Measurements from ENCODE around the gene LSAMP. TPM values are rescaled to one million over a fixed set of nuclear protein-coding genes. Genes with fewer than 3 reads are reported as not detected.
"Not testable (repeated sequence)": the region's sequence is repeated elsewhere in the genome, so short reads cannot be mapped to it uniquely, and the experiment has no call there.

LSAMP gene
- total RNA-seq, 1 donor from 2014 or later = 1.1 TPM

DNA sequence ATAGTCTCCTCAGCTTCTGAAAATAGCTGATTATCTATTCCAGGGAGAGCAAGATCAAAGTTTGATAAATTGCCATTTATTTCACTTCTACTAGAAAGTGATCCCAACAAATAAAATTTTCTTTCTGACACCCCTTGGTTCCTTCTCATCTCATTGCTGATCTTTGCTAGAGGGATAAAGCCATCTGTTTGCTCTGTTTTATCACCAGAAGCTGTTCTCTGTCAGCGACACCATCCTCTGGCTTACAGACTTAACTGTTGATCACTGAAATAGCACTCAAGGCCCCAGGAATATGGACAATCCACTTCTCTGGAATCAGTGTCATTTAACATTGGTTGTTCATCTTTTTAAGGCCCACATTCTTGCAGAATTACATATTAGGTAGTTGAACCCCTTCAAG is 219.0 kb downstream of the LSAMP start:
- DNase-seq (ENCODE audit: low spot score) = no peak
- TF ChIP-seq, protein P1, sequence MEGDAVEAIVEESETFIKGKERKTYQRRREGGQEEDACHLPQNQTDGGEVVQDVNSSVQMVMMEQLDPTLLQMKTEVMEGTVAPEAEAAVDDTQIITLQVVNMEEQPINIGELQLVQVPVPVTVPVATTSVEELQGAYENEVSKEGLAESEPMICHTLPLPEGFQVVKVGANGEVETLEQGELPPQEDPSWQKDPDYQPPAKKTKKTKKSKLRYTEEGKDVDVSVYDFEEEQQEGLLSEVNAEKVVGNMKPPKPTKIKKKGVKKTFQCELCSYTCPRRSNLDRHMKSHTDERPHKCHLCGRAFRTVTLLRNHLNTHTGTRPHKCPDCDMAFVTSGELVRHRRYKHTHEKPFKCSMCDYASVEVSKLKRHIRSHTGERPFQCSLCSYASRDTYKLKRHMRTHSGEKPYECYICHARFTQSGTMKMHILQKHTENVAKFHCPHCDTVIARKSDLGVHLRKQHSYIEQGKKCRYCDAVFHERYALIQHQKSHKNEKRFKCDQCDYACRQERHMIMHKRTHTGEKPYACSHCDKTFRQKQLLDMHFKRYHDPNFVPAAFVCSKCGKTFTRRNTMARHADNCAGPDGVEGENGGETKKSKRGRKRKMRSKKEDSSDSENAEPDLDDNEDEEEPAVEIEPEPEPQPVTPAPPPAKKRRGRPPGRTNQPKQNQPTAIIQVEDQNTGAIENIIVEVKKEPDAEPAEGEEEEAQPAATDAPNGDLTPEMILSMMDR (IDR thresholded peaks at IDR 0.05) = no peak
- Mint-ChIP-seq H3K36me3 (ENCODE audit: low read depth) (no peaks in the 10 kb centered on the region), H3K4me1 (ENCODE audit: low read depth) (peaks cover 10% of the 10 kb centered on the region), H3K9me3 (ENCODE audit: low read depth) (no peaks in the 10 kb centered on the region), H3K27me3 (ENCODE audit: low read depth) (no peaks in the 10 kb centered on the region), H3K4me3 (ENCODE audit: unreplicated experiment) (no peak overlapping the region), H3K27ac (ENCODE audit: unreplicated experiment) (no peak overlapping the region)

DNA sequence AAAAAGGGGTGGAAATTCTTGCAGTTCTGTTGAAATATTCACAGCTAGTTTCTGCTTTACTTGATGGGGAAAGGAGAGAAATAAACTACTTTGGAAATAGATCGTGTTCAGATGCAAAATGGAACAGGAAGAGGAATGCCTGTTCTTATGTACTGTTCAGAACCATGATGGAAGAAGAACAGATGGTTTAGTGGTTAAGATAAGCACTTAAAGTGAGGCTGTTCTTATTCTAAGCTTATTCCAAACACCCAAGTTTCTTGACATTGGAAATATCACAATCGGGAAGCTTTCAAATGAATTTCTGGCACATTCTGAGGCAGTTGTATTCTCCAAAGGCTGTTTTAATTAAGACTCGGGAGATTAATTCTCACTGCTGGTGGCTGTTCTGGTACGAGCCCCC is 228.5 kb downstream of the LSAMP start:
- TF ChIP-seq, protein P1 (IDR thresholded peaks at IDR 0.05) = no peak
- no peak for DNase-seq (ENCODE audit: low spot score)
- H3K9me3 Mint-ChIP-seq (ENCODE audit: low read depth) = peaks cover 7% of the 10 kb centered on the region
- no peaks in the 10 kb centered on the region for H3K36me3 Mint-ChIP-seq (ENCODE audit: low read depth)
- H3K4me1 Mint-ChIP-seq (ENCODE audit: low read depth) = no peaks in the 10 kb centered on the region
- no peaks in the 10 kb centered on the region for H3K27me3 Mint-ChIP-seq (ENCODE audit: low read depth)
- no peak overlapping the region for H3K27ac Mint-ChIP-seq (ENCODE audit: unreplicated experiment)
- no peak overlapping the region for H3K4me3 Mint-ChIP-seq (ENCODE audit: unreplicated experiment)

- H3K4me1 Mint-ChIP-seq (ENCODE audit: low read depth) = no peaks in the 10 kb centered on the region
- H3K27me3 Mint-ChIP-seq (ENCODE audit: low read depth) = no peaks in the 10 kb centered on the region
- TF ChIP-seq, protein P1 (IDR thresholded peaks at IDR 0.05) = no peak
- no peak for DNase-seq (ENCODE audit: low spot score)
- H3K9me3 Mint-ChIP-seq (ENCODE audit: low read depth) = peaks cover 4% of the 10 kb centered on the region
- H3K4me3 Mint-ChIP-seq (ENCODE audit: unreplicated experiment) = no peak overlapping the region
- no peaks in the 10 kb centered on the region for H3K36me3 Mint-ChIP-seq (ENCODE audit: low read depth)
- no peak overlapping the region for H3K27ac Mint-ChIP-seq (ENCODE audit: unreplicated experiment)
Observed at GRCh38 chr3:116211901-116212300, 233.4 kb downstream of the LSAMP start.

DNA sequence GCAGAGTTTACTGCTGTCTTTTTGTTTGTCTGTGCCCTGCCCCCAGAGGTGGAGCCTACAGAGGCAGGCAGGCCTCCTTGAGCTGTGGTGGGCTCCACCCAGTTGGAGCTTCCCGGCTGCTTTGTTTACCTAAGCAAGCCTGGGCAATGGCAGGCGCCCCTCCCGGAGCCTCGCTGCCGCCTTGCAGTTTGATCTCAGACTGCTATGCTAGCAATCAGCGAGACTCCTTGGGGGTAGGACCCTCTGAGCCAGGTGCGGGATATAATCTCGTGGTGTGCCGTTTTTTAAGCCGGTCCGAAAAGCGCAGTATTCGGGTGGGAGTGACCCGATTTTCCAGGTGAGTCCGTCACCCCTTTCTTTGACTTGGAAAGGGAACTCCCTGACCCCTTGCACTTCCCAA is 236.5 kb downstream of the LSAMP start:
- not testable (repeated sequence) for H3K9me3 Mint-ChIP-seq (ENCODE audit: low read depth); H3K27ac Mint-ChIP-seq (ENCODE audit: unreplicated experiment); DNase-seq (ENCODE audit: low spot score); H3K4me1 Mint-ChIP-seq (ENCODE audit: low read depth); H3K4me3 Mint-ChIP-seq (ENCODE audit: unreplicated experiment); H3K36me3 Mint-ChIP-seq (ENCODE audit: low read depth); H3K27me3 Mint-ChIP-seq (ENCODE audit: low read depth)

DNA sequence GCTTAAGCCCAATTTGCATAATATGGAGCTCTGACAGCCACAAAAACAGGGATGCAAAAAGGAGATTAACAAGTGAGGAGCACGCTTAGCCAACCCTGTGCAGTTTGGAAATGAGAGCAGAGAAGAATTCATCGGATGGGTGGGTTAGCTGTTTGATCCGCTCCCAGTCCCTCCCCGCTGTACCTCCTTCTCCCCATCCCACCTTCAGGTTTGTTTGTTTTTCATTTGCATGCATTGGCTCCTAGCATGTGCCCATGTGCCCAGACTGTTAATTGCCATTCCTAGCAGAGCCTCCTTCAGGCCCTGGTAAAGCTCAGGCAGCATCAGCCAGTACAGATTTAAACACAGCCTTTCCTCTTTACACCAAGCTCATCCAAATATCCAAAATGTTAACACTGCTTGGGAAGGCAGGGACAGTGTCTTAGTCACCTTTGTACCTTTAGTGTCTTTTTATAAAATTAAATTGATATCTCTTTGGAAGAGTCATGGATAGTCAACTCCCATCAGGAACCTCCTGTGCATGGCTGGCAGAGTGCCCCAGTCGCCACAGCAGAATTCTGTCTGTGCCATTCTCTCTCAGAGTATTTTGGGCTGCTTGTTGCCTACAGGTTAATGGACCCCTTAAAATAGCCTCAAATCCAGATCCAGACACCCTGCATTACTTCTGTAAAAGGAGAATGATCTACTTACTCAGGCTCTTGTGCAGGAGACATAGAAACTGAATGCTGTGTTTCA is 244.2 kb downstream of the LSAMP start:
- Mint-ChIP-seq H3K27ac (ENCODE audit: unreplicated experiment) (no peak overlapping the region), H3K36me3 (ENCODE audit: low read depth) (no peaks in the 10 kb centered on the region), H3K9me3 (ENCODE audit: low read depth) (no peaks in the 10 kb centered on the region), H3K4me3 (ENCODE audit: unreplicated experiment) (no peak overlapping the region), H3K4me1 (ENCODE audit: low read depth) (no peaks in the 10 kb centered on the region), H3K27me3 (ENCODE audit: low read depth) (no peaks in the 10 kb centered on the region)
- no peak for DNase-seq (ENCODE audit: low spot score)
- TF ChIP-seq, protein P1 (IDR thresholded peaks at IDR 0.05) = no peak

GRCh38 chr3:116199063-116199462 is 246.2 kb downstream of the LSAMP start:
- H3K4me1 Mint-ChIP-seq (ENCODE audit: low read depth) = no peaks in the 10 kb centered on the region
- no peak overlapping the region for H3K27ac Mint-ChIP-seq (ENCODE audit: unreplicated experiment)
- TF ChIP-seq, protein P1 (IDR thresholded peaks at IDR 0.05) = no peak
- no peak overlapping the region for H3K4me3 Mint-ChIP-seq (ENCODE audit: unreplicated experiment)
- H3K27me3 Mint-ChIP-seq (ENCODE audit: low read depth) = no peaks in the 10 kb centered on the region
- no peak for DNase-seq (ENCODE audit: low spot score)
- H3K36me3 Mint-ChIP-seq (ENCODE audit: low read depth) = no peaks in the 10 kb centered on the region
- H3K9me3 Mint-ChIP-seq (ENCODE audit: low read depth) = no peaks in the 10 kb centered on the region
